Measurements from ENCODE around the gene TUSC2. TPM values are rescaled to one million over a fixed set of nuclear protein-coding genes. Genes with fewer than 3 reads are reported as not detected.
A peak's percentile ranks its signal among the peaks of the same experiment; 100 is the strongest.

Gene TUSC2
- total RNA-seq, 4 donors from 2014 or later = 12.8 to 21.7 (median 17.4) TPM

- no peaks in the 10 kb centered on the region for H3K9me3 ChIP-seq
- peaks cover 89% of the 10 kb centered on the region for H3K4me1 ChIP-seq
- peak overlapping the region; percentile 93 for H3K4me3 ChIP-seq
- no peaks in the 10 kb centered on the region for H3K27me3 ChIP-seq
- H3K27ac ChIP-seq = peak overlapping the region; percentile 96
- no peak for TF ChIP-seq EP300 (IDR thresholded peaks at IDR 0.05)
- TF ChIP-seq POLR2AphosphoS5 (IDR thresholded peaks at IDR 0.05) = no peak
- no peak for TF ChIP-seq POLR2A (IDR thresholded peaks at IDR 0.05)
- no peak for TF ChIP-seq CTCF (IDR thresholded peaks at IDR 0.05)
- peaks cover 20% of the 10 kb centered on the region for H3K36me3 ChIP-seq
- no peak for DNase-seq (ENCODE audit: low spot score in 2 of 2)
- WGBS = 82% methylated on average over 16 of the region's 29 CpGs
These were observed 8.0 kb downstream of the TUSC2 start for GRCh38 chr3:50319894-50320625.

GRCh38 chr3:50319181-50319893 lies 8.7 kb downstream of the TUSC2 start:
- no peak overlapping the region for H3K27ac ChIP-seq
- WGBS = 87% methylated on average over 14 of the region's 16 CpGs
- H3K4me1 ChIP-seq = peaks cover 89% of the 10 kb centered on the region
- TF ChIP-seq EP300 (IDR thresholded peaks at IDR 0.05) = no peak
- no peak for TF ChIP-seq POLR2AphosphoS5 (IDR thresholded peaks at IDR 0.05)
- no peak for TF ChIP-seq POLR2A (IDR thresholded peaks at IDR 0.05)
- TF ChIP-seq CTCF (IDR thresholded peaks at IDR 0.05) = no peak
- no peaks in the 10 kb centered on the region for H3K27me3 ChIP-seq
- peaks cover 19% of the 10 kb centered on the region for H3K36me3 ChIP-seq
- peak in 1 of 2 donors; percentile 63 for DNase-seq (ENCODE audit: low spot score in 2 of 2)
- no peaks in the 10 kb centered on the region for H3K9me3 ChIP-seq
- peak overlapping the region; percentile 93 for H3K4me3 ChIP-seq

GRCh38 chr3:50318615-50319014 lies 9.4 kb downstream of the TUSC2 start:
- H3K27ac ChIP-seq = peak overlapping the region; percentile 89
- TF ChIP-seq POLR2AphosphoS5 (IDR thresholded peaks at IDR 0.05) = no peak
- no peak for TF ChIP-seq POLR2A (IDR thresholded peaks at IDR 0.05)
- TF ChIP-seq EP300 (IDR thresholded peaks at IDR 0.05) = no peak
- no peak for TF ChIP-seq CTCF (IDR thresholded peaks at IDR 0.05)
- no peaks in the 10 kb centered on the region for H3K27me3 ChIP-seq
- 85% methylated on average over 10 of the region's 10 CpGs for WGBS
- H3K36me3 ChIP-seq = peaks cover 19% of the 10 kb centered on the region
- H3K4me3 ChIP-seq = peak overlapping the region; percentile 93
- peaks cover 87% of the 10 kb centered on the region for H3K4me1 ChIP-seq
- no peak for DNase-seq (ENCODE audit: low spot score in 2 of 2)
- H3K9me3 ChIP-seq = no peaks in the 10 kb centered on the region

- peaks cover 86% of the 10 kb centered on the region for H3K4me1 ChIP-seq
- WGBS = 71% methylated on average over 8 of the region's 11 CpGs
- no peak for DNase-seq (ENCODE audit: low spot score in 2 of 2)
- peak overlapping the region; percentile 89 for H3K27ac ChIP-seq
- H3K9me3 ChIP-seq = no peaks in the 10 kb centered on the region
- H3K27me3 ChIP-seq = no peaks in the 10 kb centered on the region
- peaks cover 19% of the 10 kb centered on the region for H3K36me3 ChIP-seq
- peak overlapping the region; percentile 93 for H3K4me3 ChIP-seq
- TF ChIP-seq POLR2AphosphoS5 (IDR thresholded peaks at IDR 0.05) (no peak), EP300 (IDR thresholded peaks at IDR 0.05) (no peak), POLR2A (IDR thresholded peaks at IDR 0.05) (no peak), CTCF (IDR thresholded peaks at IDR 0.05) (no peak)
These were observed 9.9 kb downstream of the TUSC2 start for GRCh38 chr3:50318163-50318562.

GRCh38 chr3:50317300-50317699 lies 10.7 kb downstream of the TUSC2 start:
- WGBS = 100% methylated on average over 1 of the region's 6 CpGs
- H3K4me1 ChIP-seq = peaks cover 79% of the 10 kb centered on the region
- TF ChIP-seq CTCF (IDR thresholded peaks at IDR 0.05) = no peak
- TF ChIP-seq POLR2AphosphoS5 (IDR thresholded peaks at IDR 0.05) = no peak
- TF ChIP-seq POLR2A (IDR thresholded peaks at IDR 0.05) = no peak
- no peak for TF ChIP-seq EP300 (IDR thresholded peaks at IDR 0.05)
- H3K4me3 ChIP-seq = peak overlapping the region; percentile 93
- no peaks in the 10 kb centered on the region for H3K9me3 ChIP-seq
- H3K27me3 ChIP-seq = no peaks in the 10 kb centered on the region
- H3K36me3 ChIP-seq = peaks cover 19% of the 10 kb centered on the region
- H3K27ac ChIP-seq = peak overlapping the region; percentile 89
- peak in 1 of 2 donors; percentile 78 for DNase-seq (ENCODE audit: low spot score in 2 of 2)
